HCT116 (cell line): Measurements from ENCODE around the gene GBX1.

Experiments
- CBX3 ChIP-seq: IDR thresholded peaks from 2 replicates; pipeline ENCODE4 v1.6.1; 2012; ENCODE audit warnings: low read depth
- POLR2A ChIP-seq: IDR thresholded peaks from 2 replicates; pipeline ENCODE4 v1.7.0; 2011; ENCODE audit warnings: borderline replicate concordance; ENCODE audit not compliant: insufficient read depth, insufficient read length; ENCODE audit errors: extremely low read depth
- RAD21 ChIP-seq: IDR thresholded peaks from 2 replicates; pipeline ENCODE4 v1.6.1; 2012; ENCODE audit warnings: low read depth, mild to moderate bottlenecking
- ZFX ChIP-seq: fragments of 450-650 bp; IDR thresholded peaks from 2 replicates; pipeline ENCODE4 v1.6.1; 2017
- TF ChIP-seq, protein P1 (sequence below), 3 experiments: fragments of 200-600 bp in 1 of 3; sonication (generic) in 1 of 3; IDR thresholded peaks in 2 of 3; conservative IDR thresholded peaks in 1 of 3; 2 replicates each; pipeline ENCODE4 v1.5.1; 2012 to 2017; ENCODE audit warnings: low read depth in 2 of 3, low read length in 2 of 3, antibody characterized with exemption in 1 of 3, borderline replicate concordance in 1 of 3, control low read depth in 1 of 3, mild to moderate bottlenecking in 1 of 3, mixed read lengths in 1 of 3, mixed run types in 1 of 3, moderate library complexity in 1 of 3; ENCODE audit not compliant: insufficient read depth in 1 of 3
- TF ChIP-seq, protein P2 (sequence below): IDR thresholded peaks from 2 replicates; pipeline ENCODE4 v1.6.1; 2012

DNA sequence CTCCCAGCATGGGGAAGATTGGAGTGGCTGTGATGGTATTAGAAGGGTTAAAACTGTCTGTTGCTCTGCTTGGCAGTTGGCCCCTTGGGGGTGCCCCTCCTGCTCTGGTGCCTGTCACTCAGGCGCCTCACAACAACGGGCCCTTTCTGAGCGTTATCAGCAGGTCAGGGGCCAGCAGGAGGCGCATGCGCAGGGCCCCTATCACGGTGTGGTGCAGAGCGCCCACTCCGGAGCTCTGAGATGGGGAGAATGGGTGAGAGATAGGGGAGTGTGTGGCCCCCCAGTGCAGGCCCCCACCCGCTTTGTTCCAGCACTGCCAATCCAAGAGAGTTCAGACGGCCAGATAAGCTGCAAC lies 24.8 kb downstream of the GBX1 start:
- TF ChIP-seq RAD21, result no peak
- TF ChIP-seq, protein P1, sequence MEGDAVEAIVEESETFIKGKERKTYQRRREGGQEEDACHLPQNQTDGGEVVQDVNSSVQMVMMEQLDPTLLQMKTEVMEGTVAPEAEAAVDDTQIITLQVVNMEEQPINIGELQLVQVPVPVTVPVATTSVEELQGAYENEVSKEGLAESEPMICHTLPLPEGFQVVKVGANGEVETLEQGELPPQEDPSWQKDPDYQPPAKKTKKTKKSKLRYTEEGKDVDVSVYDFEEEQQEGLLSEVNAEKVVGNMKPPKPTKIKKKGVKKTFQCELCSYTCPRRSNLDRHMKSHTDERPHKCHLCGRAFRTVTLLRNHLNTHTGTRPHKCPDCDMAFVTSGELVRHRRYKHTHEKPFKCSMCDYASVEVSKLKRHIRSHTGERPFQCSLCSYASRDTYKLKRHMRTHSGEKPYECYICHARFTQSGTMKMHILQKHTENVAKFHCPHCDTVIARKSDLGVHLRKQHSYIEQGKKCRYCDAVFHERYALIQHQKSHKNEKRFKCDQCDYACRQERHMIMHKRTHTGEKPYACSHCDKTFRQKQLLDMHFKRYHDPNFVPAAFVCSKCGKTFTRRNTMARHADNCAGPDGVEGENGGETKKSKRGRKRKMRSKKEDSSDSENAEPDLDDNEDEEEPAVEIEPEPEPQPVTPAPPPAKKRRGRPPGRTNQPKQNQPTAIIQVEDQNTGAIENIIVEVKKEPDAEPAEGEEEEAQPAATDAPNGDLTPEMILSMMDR (IDR thresholded peaks at IDR 0.05 in 2 of 3, conservative IDR thresholded peaks at IDR 0.05 in 1 of 3; ENCODE audit: borderline replicate concordance in 1 of 3, insufficient read depth in 1 of 3, low read depth in 2 of 3, low read length in 2 of 3), result 0 out of 6 replicates have a peak, but pooled peaks of 1 of the 3 experiments have one; percentile 6
- TF ChIP-seq ZFX, result no peak
- TF ChIP-seq, protein P2, sequence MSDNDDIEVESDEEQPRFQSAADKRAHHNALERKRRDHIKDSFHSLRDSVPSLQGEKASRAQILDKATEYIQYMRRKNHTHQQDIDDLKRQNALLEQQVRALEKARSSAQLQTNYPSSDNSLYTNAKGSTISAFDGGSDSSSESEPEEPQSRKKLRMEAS, result no peak
- no peak for TF ChIP-seq CBX3
- TF ChIP-seq POLR2A, result no peak
